AG04450 (cell line): ENCODE data around the gene CAMKMT. TPM values are rescaled to one million over a fixed set of nuclear protein-coding genes. Genes with fewer than 3 reads are reported as not detected.

Experiments used
- CTCF ChIA-PET: fragments of 300-600, 350-600 bp; formaldehyde crosslinking; extraction: SDS; loops from one replicate; lab custom pipeline; 2022; ENCODE audit warnings: antibody characterized with exemption, inconsistent platforms; lab: Charles Lee
- POLR2A ChIA-PET: fragments of 350-600 bp; formaldehyde crosslinking; extraction: SDS; loops from one replicate; lab custom pipeline; 2021; ENCODE audit warnings: antibody characterized with exemption, inconsistent platforms; lab: Yijun Ruan, JAX
- DNase-seq: peaks from one replicate; pipeline ENCODE4 v3.0.0-alpha.2; 2011; ENCODE audit warnings: low read depth, low spot score
- H3K27ac ChIP-seq: one replicate; pipeline ENCODE4 v1.5.1; 2012; ENCODE audit warnings: low read depth, low read length, control low read depth
- H3K27me3 ChIP-seq: one replicate; pipeline ENCODE4 v1.6.0; 2012; ENCODE audit warnings: low read length; ENCODE audit not compliant: control insufficient read depth, insufficient read depth
- H3K4me3 ChIP-seq: 2 replicates; pipeline ENCODE4 v1.5.1; 2011; ENCODE audit warnings: mild to moderate bottlenecking, low read depth, low read length, control low read depth
- H3K9me3 ChIP-seq: 2 replicates; pipeline ENCODE4 v1.5.1; 2012; ENCODE audit warnings: low read length; ENCODE audit not compliant: control insufficient read depth, insufficient read depth
- polyA plus RNA-seq: library from polyadenylated mRNA; depleted of rRNA; stranded (reverse); fragments of >200 nt; gene quantifications from 2 replicates; pipeline ENCODE4 v1.2.3, GENCODE V29; 2011
- TF ChIP-seq, protein P1 (sequence below): IDR thresholded peaks from 2 replicates; pipeline ENCODE4 v1.5.1; 2011; ENCODE audit warnings: low read depth, low read length, control low read depth, inconsistent platforms

CAMKMT gene
- polyA plus RNA-seq, 1 experiment: 10.2 TPM

DNA sequence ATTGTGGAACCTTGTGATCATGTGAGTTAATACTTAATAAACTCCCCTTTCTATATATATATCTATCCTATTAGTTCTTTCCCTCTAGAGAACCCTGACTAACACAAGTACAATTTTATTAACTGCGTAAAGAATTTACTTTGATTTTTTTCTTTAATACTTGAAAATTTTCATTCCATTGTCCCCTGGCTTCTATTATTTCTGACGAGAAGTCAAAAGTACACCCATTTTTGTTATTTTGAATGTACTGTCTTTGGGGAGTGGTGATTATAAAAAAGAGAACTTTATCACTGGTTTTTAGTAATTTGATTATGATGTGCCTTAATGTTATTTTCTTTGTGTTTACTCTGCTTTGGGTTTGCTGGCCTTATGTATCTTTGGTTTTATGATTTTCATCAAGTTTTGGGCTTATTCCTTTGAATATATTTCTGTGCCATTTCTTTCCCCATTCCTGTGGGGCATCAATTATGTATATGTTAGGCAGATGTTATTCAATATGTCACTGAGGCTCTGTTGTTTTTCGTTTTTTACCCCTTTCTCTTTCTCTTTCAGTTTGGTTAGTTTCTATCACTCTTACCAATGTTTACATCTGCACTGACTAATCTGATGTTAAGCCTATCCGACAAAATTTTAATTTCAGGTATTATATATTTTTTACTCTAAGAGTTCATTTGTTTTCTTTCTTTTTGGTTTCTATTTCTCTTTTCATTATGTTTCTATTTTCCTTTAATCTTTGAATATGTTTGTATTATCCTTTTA is 271.4 kb downstream of the CAMKMT start:
- Histone ChIP-seq H3K9me3 (no peaks in the 10 kb centered on the region), H3K27me3 (no peaks in the 10 kb centered on the region), H3K27ac (no peak overlapping the region), H3K4me3 (no peak overlapping the region)
- ChIA-PET CTCF (no interaction called here), POLR2A (no interaction called here)
- TF ChIP-seq, protein P1, sequence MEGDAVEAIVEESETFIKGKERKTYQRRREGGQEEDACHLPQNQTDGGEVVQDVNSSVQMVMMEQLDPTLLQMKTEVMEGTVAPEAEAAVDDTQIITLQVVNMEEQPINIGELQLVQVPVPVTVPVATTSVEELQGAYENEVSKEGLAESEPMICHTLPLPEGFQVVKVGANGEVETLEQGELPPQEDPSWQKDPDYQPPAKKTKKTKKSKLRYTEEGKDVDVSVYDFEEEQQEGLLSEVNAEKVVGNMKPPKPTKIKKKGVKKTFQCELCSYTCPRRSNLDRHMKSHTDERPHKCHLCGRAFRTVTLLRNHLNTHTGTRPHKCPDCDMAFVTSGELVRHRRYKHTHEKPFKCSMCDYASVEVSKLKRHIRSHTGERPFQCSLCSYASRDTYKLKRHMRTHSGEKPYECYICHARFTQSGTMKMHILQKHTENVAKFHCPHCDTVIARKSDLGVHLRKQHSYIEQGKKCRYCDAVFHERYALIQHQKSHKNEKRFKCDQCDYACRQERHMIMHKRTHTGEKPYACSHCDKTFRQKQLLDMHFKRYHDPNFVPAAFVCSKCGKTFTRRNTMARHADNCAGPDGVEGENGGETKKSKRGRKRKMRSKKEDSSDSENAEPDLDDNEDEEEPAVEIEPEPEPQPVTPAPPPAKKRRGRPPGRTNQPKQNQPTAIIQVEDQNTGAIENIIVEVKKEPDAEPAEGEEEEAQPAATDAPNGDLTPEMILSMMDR: no peak
- DNase-seq: no peak

DNA sequence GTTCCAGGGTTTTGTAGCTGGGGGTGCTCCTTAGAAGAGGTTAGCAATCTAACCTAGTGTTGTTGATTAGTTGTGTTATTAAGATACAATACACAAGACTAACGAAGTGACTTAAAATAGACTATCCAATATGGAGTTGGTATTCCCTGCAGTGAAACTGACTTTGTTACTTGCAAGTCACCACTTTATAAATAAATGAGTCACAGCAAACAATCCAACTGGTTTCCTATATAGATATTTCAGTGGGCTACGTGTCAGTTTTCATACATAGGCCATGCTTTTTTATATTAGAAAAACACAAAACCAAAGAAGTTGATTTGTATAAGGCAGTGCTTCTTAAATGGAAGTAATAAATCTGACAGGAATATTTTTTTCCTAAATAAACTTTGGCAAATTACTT is 274.0 kb downstream of the CAMKMT start:
- H3K9me3 ChIP-seq: no peaks in the 10 kb centered on the region
- ChIA-PET CTCF (no interaction called here), POLR2A (no interaction called here)
- no peak for DNase-seq
- TF ChIP-seq, protein P1: no peak
- no peaks in the 10 kb centered on the region for H3K27me3 ChIP-seq
- no peak overlapping the region for H3K4me3 ChIP-seq
- H3K27ac ChIP-seq: no peak overlapping the region

DNA sequence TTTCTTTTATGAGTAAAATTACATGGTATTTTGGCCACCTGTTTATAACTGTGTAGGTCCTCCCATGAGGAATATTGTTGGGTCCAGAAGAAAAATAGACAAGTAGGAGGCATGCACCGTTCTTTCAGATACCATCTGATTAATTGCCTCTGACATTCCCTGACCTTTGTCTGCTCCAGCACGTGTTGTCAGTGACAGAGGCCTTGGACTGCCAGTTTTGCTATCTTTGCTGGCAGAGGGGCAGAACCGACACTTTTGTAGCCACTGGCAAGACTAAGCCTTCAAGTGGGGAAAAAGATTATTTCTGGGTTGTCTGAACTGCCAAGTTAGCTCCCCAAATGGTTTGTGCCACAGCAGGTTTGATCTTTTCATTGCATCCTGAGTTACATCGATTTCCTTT is 276.9 kb downstream of the CAMKMT start:
- POLR2A ChIA-PET: no interaction called here
- Histone ChIP-seq H3K27me3 (no peaks in the 10 kb centered on the region), H3K4me3 (no peak overlapping the region), H3K27ac (no peak overlapping the region), H3K9me3 (no peaks in the 10 kb centered on the region)
- TF ChIP-seq, protein P1: no peak
- no peak for DNase-seq
- CTCF ChIA-PET: no interaction called here

DNA sequence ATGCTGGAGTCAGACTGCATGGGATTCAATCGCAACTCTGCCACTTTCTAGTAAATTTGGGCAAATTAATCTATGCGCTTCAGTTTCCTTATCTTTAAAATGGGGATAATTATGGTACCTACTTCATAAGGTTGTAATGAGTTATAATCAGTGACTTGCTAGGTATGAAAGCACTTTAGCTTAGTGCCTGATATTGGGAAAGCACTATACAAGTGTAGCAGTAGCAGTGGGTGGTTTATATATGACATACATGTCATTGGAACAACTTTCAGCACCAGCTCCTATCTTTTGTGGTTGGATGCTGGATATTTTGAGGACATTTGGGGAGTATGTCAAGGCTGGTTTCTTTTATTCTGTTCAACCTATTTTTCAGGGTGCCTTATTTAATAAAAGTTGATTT is 277.7 kb downstream of the CAMKMT start:
- TF ChIP-seq, protein P1: no peak
- no peak for DNase-seq
- Histone ChIP-seq H3K27ac (no peak overlapping the region), H3K9me3 (no peaks in the 10 kb centered on the region), H3K4me3 (no peak overlapping the region), H3K27me3 (no peaks in the 10 kb centered on the region)
- ChIA-PET CTCF (no interaction called here), POLR2A (interaction anchor here (0.5 kb wide), 1 partner anchor 121 kb away, joined by 5 read pairs; no protein-coding TSS in a partner anchor)

DNA sequence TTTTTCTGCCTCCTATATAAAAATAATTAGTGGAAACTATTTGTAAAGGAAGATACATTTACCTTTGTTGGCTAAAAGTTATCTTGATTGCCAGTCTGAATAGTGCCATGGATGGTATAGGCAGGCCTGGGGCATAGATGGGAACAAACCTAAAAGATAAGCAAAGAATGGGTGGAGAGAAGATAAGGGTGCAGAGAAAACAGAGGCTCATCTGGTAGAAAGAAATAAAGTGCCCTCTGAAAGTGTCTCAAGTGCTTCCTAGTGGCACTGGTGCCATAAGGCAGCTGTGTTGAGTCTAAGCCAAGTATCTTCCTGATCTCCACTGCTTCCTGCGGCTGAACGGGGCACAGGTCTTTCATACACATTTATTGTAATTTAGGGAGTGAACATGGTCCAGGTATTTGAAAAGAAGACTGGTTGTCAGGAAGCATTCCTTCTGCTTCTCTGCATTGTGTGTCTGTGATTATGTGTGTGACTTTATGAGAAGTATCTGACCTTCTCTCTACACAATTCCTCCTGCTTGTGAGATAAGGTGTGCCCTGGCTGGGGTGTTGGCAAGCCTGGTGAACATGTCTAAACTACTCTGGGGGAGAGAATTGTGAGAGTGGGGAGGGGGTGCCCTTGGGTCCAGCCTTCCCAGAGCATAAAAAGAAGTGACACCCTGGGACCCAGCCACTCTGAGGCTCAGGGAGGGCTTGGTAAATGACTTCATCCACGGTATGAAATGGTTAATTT is 280.5 kb downstream of the CAMKMT start:
- Histone ChIP-seq H3K9me3 (no peaks in the 10 kb centered on the region), H3K4me3 (no peak overlapping the region), H3K27ac (no peak overlapping the region), H3K27me3 (no peaks in the 10 kb centered on the region)
- ChIA-PET POLR2A (no interaction called here), CTCF (no interaction called here)
- TF ChIP-seq, protein P1: no peak
- DNase-seq: no peak
